Non-pigmented ciliary epithelial cell (primary cell): ENCODE data around the gene DPY19L3.

Experiments
- DNase-seq: peaks from one replicate; pipeline ENCODE4 v3.0.0-alpha.2; 2010; ENCODE audit warnings: low read depth

The DPY19L3 gene

GRCh38 chr19:32519023-32519422, 113.5 kb downstream of the DPY19L3 start:
- no peak for DNase-seq

- no peak for DNase-seq
Observed at GRCh38 chr19:32522967-32523366, 117.4 kb downstream of the DPY19L3 start.

- DNase-seq, result no peak
Observed at GRCh38 chr19:32526895-32527294, 121.3 kb downstream of the DPY19L3 start.

GRCh38 chr19:32530773-32531172, 125.2 kb downstream of the DPY19L3 start:
- no peak for DNase-seq

- DNase-seq, result no peak
Observed at GRCh38 chr19:32532233-32532632, 126.7 kb downstream of the DPY19L3 start.
